Activated naive CD8-positive, alpha-beta T cell treated with anti-CD3 and anti-CD28 coated beads, Interleukin-2, amount 10 ng/mL, durations not matched to agents 7 days and 5 days (primary cell): ENCODE data around the gene MEGF9. TPM values are rescaled to one million over a fixed set of nuclear protein-coding genes. Genes with fewer than 3 reads are reported as not detected.
A peak's percentile ranks its signal among the peaks of the same experiment; 100 is the strongest.

Experiments
- ATAC-seq: fragments of 150-1000 bp; cut with Tn5 transposase; one replicate; pipeline ENCODE4 v1.10.0; 2021; ENCODE audit warnings: low read depth, moderate library complexity
- POLR2A ChIA-PET: fragments of 350-600 bp; sonication (Branson Sonifier 250); formaldehyde crosslinking; loops from one replicate; lab custom pipeline; 2021; ENCODE audit warnings: antibody characterized with exemption; lab: Charles Lee
- DNase-seq: peaks from one replicate; pipeline ENCODE4 v3.0.0; 2021
- H3K27ac Mint-ChIP-seq: one replicate; pipeline ENCODE4 v1.8.0; 2022; ENCODE audit warnings: mild to moderate bottlenecking, mixed read lengths
- H3K27me3 Mint-ChIP-seq: one replicate; pipeline ENCODE4 v1.8.0; 2022; ENCODE audit warnings: mild to moderate bottlenecking, moderate library complexity, mixed read lengths
- H3K36me3 Mint-ChIP-seq: one replicate; pipeline ENCODE4 v1.8.0; 2021; ENCODE audit warnings: mild to moderate bottlenecking, mixed read lengths
- H3K4me1 Mint-ChIP-seq: one replicate; pipeline ENCODE4 v1.8.0; 2021; ENCODE audit warnings: mixed read lengths
- H3K4me3 Mint-ChIP-seq: one replicate; pipeline ENCODE4 v1.8.0; 2022; ENCODE audit warnings: mild to moderate bottlenecking, moderate library complexity, mixed read lengths
- H3K9me3 Mint-ChIP-seq: one replicate; pipeline ENCODE4 v1.8.0; 2021; ENCODE audit warnings: mixed read lengths
- total RNA-seq, 2 experiments: library from RNA; stranded (reverse); gene quantifications; one replicate each; pipeline ENCODE4 v1.2.3, GENCODE V29; 2021

MEGF9 gene
- total RNA-seq, 2 experiments from 2014 or later, result 10.3 to 11.0 TPM

DNA sequence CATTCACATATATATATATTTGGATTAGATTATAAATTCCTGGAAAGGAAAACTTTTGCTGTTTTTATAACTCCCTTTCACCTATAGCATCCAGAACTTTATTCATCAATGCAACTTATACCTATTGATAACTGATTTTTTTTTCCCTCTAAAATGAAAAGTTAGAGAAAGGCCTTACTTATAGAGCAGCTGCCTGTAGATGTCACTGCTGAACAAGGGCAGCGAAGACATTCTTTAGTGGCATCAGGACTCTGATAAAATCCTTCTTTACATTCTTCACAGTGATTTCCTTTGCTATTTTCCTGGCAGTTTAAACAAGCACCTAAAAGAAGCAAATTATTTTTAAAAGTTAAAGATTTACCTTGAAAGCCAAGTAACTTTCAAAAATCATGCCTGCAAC is 102.1 kb downstream of the MEGF9 start:
- DNase-seq, result no peak
- Mint-ChIP-seq H3K36me3 (peaks cover 9% of the 10 kb centered on the region), H3K4me1 (peaks cover 2% of the 10 kb centered on the region), H3K9me3 (no peaks in the 10 kb centered on the region), H3K27me3 (no peaks in the 10 kb centered on the region), H3K27ac (no peak overlapping the region), H3K4me3 (no peak overlapping the region)
- POLR2A ChIA-PET, result interaction anchor here (0.6 kb wide), 1 partner anchor 278 kb away, joined by 3 read pairs; no protein-coding TSS in a partner anchor
- no peak for ATAC-seq

DNA sequence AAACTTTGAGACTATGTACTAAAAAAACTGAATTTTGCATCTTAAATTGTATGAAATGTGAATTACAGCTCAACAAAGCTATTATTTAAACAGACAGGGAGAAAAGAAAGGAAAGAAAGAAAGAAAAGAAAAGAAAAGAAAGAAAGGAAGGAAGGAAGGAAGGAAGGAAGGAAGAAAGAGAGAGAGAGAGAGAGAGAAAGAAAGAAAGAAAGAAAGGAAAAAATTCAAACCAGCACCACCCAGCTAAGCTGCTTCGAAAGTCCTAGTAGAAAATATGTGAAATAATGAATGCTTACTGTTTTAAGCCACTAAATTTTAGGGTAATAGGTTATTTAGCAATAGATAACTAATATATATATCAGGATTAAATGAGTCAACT is 102.6 kb downstream of the MEGF9 start:
- Mint-ChIP-seq H3K27me3 (no peaks in the 10 kb centered on the region), H3K4me1 (peaks cover 2% of the 10 kb centered on the region), H3K9me3 (no peaks in the 10 kb centered on the region), H3K36me3 (peaks cover 9% of the 10 kb centered on the region), H3K27ac (no peak overlapping the region), H3K4me3 (no peak overlapping the region)
- DNase-seq, result no peak
- POLR2A ChIA-PET, result interaction anchor here (0.6 kb wide), 1 partner anchor 279 kb away, joined by 3 read pairs; no protein-coding TSS in a partner anchor
- no peak for ATAC-seq

DNA sequence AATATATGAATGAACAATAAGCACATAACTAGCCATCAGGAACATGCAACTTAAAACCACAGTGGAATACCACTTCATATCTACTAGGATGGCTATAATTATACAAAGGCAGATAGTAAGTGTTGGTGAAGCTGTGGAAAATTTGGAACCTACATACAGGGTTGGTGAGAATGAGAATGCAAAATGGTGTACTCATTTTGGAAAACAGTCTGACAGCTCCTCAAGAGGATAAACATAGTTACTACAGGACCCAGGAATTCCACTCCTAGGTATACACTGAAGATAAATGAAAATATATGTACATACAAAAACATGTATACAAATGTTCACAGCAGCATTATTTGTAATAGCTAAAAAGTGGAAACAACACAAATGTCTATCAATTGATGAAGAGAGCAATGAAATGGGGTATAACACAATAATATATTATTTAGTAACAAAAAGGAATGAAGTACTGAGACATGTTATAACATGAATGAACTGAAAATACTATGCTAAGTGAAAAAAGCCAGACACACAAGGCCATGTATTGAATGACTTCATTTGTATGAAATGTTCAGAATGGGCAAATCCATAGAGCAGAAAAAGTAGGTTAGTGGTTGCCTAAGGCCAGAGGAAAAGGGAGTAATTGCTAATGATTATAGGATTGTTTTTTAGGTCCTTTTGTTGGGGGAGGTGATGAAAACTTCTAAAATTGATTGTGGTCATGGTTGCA is 103.1 kb downstream of the MEGF9 start:
- DNase-seq (no peak), ATAC-seq (no peak)
- H3K27me3 Mint-ChIP-seq, result no peaks in the 10 kb centered on the region
- no peak overlapping the region for H3K4me3 Mint-ChIP-seq
- H3K27ac Mint-ChIP-seq, result no peak overlapping the region
- H3K9me3 Mint-ChIP-seq, result no peaks in the 10 kb centered on the region
- peaks cover 2% of the 10 kb centered on the region for H3K4me1 Mint-ChIP-seq
- peaks cover 9% of the 10 kb centered on the region for H3K36me3 Mint-ChIP-seq
- POLR2A ChIA-PET, result no interaction called here

DNA sequence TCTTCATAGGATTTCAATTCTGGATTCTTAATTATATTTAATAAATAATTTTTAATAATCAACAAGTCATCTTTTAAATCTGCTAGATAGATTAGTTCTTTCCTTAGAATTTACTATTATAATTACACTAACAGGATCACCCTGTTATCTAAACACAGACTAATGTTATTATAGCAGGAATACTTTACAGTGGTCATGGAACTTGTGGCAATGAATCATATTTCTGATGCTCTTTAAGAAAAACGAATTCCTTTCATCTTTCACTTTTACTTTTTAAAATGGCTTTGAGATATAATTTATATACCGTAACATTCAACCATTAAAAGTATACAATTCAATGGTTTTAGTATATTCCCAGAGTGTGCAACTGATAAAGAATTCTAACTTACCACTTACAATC is 104.6 kb downstream of the MEGF9 start:
- no peak overlapping the region for H3K4me3 Mint-ChIP-seq
- no peaks in the 10 kb centered on the region for H3K9me3 Mint-ChIP-seq
- DNase-seq (no peak), ATAC-seq (no peak)
- H3K36me3 Mint-ChIP-seq, result peaks cover 13% of the 10 kb centered on the region
- H3K27ac Mint-ChIP-seq, result no peak overlapping the region
- POLR2A ChIA-PET, result no interaction called here
- peaks cover 2% of the 10 kb centered on the region for H3K4me1 Mint-ChIP-seq
- no peaks in the 10 kb centered on the region for H3K27me3 Mint-ChIP-seq

DNA sequence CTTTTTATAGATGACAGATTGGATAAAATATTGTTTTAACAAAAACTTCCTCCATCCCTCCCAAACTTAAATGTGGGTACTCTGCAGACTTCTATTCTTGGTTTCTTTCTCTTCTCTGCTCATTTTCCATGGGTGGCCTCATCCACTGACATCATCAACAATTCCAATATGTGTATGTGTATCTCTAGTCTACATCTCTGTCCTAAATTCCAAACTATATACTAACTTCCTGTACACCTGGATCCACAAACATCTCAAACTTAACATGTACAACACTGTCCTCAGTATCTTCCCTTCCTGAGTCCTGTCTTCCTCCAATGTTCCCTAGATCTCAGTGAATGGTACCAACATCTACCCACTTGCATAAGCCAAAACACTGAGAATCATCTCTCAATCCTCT is 105.8 kb downstream of the MEGF9 start:
- POLR2A ChIA-PET, result no interaction called here
- DNase-seq, result no peak
- H3K4me1 Mint-ChIP-seq, result peaks cover 2% of the 10 kb centered on the region
- H3K36me3 Mint-ChIP-seq, result peaks cover 15% of the 10 kb centered on the region
- no peak overlapping the region for H3K27ac Mint-ChIP-seq
- no peak for ATAC-seq
- H3K27me3 Mint-ChIP-seq, result no peaks in the 10 kb centered on the region
- H3K4me3 Mint-ChIP-seq, result no peak overlapping the region
- no peaks in the 10 kb centered on the region for H3K9me3 Mint-ChIP-seq

DNA sequence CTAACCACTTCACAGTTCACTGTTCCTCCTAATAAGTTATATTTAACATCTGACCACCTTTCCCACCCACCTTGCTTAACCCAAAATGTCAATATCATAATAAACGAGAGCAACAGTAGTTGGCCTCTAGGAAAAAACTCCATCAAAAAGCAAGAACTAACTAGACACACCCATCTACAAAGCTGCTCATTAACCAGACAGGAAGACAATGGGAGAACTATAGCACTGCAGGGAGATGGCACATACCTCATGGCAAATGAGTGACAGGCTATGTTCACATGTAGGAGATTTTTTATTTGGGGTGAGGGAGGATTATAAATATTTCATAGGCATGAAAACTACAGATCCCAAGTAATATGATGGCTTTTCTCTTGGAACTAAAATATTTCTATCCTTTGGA is 110.7 kb downstream of the MEGF9 start:
- DNase-seq, result no peak
- H3K4me1 Mint-ChIP-seq, result peaks cover 6% of the 10 kb centered on the region
- no peak overlapping the region for H3K27ac Mint-ChIP-seq
- no peaks in the 10 kb centered on the region for H3K9me3 Mint-ChIP-seq
- peaks cover 9% of the 10 kb centered on the region for H3K36me3 Mint-ChIP-seq
- H3K4me3 Mint-ChIP-seq, result no peak overlapping the region
- H3K27me3 Mint-ChIP-seq, result no peaks in the 10 kb centered on the region
- POLR2A ChIA-PET, result no interaction called here
- ATAC-seq, result no peak

DNA sequence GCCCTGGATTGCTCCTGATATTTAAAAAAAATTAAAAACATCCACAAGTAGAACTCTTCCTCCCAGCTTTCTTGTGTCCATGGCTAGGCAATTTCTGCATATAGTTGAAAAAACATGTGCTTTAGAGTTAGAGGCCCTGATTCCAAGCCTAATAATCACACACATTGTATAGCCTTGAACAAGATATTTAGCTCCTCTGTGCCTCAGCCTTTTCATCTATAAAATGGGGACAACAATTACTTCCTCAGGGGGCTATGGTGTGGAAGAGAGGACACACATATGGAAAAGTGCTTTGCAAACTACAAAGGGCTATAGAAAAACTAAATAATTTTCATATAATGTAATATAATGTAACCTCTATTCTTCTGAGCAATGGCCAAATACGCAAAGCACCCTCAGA is 111.3 kb downstream of the MEGF9 start:
- peaks cover 6% of the 10 kb centered on the region for H3K36me3 Mint-ChIP-seq
- no peaks in the 10 kb centered on the region for H3K9me3 Mint-ChIP-seq
- no peak overlapping the region for H3K4me3 Mint-ChIP-seq
- DNase-seq (no peak), ATAC-seq (no peak)
- no peak overlapping the region for H3K27ac Mint-ChIP-seq
- peaks cover 3% of the 10 kb centered on the region for H3K4me1 Mint-ChIP-seq
- POLR2A ChIA-PET, result no interaction called here
- no peaks in the 10 kb centered on the region for H3K27me3 Mint-ChIP-seq

DNA sequence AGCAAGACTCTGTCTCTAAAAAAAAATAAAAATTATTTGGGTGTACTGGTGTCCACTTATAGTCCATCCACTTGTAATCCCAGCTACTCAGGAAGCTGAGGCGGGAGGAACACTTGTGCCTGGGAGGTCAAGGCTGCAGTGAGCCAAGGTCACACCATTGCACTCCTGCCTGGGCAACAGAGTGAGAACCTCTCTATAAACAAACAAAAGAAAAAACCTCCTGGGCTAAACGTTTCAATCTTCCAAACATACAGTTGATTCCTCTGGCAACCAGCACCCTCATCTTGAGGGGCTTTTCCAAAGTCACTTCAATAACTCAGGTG is 120.4 kb downstream of the MEGF9 start:
- no peak overlapping the region for H3K27ac Mint-ChIP-seq
- H3K4me1 Mint-ChIP-seq, result peaks cover 1% of the 10 kb centered on the region
- H3K4me3 Mint-ChIP-seq, result no peak overlapping the region
- DNase-seq (no peak), ATAC-seq (no peak)
- H3K27me3 Mint-ChIP-seq, result peaks cover 9% of the 10 kb centered on the region
- POLR2A ChIA-PET, result no interaction called here
- no peaks in the 10 kb centered on the region for H3K36me3 Mint-ChIP-seq
- no peaks in the 10 kb centered on the region for H3K9me3 Mint-ChIP-seq

DNA sequence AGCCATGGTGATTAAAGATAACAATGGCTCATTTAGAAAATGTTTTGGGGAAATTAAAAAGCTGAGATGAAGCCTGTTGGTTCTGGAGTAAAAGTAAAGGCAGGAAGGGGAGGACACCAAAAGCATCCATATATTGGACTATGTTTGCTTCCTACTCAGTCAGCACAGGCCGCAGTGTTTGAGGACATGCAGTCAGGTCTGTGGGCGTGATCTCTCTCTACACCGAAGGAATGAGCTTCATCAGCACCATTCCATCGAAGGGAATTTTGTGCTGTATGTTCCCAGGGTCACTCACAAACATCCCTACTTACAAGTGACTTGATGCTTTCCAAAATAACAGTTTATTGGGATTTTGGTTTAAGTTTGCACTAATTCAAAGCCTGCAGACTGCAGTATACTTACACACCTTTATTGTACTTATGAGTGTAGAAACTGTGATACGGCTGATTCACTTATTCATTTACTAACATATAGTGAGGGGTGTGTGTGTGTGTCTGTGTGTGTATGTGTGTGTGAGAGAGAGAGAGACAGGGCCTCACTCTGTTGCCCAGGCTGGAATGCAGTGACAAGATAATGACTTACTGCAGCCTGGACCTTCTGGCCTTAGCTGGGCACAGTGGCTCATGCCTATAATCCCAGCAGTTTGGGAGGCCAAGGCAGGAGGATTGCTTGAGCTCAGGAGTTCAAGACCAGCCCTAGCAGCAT is 120.9 kb downstream of the MEGF9 start:
- Mint-ChIP-seq H3K27me3 (peaks cover 9% of the 10 kb centered on the region), H3K4me1 (no peaks in the 10 kb centered on the region), H3K4me3 (no peak overlapping the region), H3K36me3 (no peaks in the 10 kb centered on the region), H3K9me3 (no peaks in the 10 kb centered on the region), H3K27ac (no peak overlapping the region)
- ATAC-seq, result no peak
- no peak for DNase-seq
- POLR2A ChIA-PET, result no interaction called here

DNA sequence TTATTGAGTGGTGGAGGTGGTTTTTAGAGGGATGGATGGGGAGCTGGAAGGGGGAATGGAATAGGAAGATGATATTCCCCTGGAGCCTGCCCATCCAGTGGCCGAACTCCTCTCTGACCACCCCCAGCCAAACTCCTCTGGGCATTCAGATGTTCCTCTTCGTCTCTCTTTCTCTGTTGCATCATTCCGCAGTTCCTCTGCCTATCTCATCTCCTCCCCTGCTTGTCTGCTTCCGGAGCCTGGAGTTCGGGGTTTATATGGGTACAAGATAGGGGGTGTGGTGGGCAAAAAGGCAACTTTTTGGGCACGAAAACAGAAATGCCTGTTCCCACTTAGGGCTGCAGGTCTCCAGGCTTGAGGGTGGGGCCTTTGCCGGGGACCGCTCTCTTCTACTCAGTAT is 122.1 kb downstream of the MEGF9 start:
- Mint-ChIP-seq H3K27me3 (peaks cover 9% of the 10 kb centered on the region), H3K9me3 (no peaks in the 10 kb centered on the region), H3K4me3 (no peak overlapping the region), H3K27ac (no peak overlapping the region), H3K36me3 (no peaks in the 10 kb centered on the region), H3K4me1 (no peaks in the 10 kb centered on the region)
- POLR2A ChIA-PET, result no interaction called here
- DNase-seq (no peak), ATAC-seq (no peak)

DNA sequence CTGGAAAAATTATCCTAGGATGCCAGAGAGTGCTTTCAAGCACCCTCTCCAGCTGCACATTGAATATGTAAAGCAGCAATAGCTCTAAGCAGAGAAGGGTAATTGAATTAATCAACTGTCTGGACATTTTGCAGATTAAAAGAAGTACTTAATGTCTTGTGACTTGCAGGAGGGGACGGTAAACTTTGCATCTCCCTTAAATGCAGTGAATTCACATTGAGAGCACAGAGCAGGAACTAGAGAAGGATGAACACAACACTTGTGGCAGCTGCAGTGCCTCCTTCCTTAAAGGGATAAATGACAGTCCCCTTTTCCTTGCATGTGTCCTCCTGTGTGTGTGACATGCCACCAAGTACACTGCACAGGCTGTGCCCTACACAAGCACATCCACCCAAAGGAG is 126.9 kb downstream of the MEGF9 start:
- POLR2A ChIA-PET, result no interaction called here
- Mint-ChIP-seq H3K36me3 (peaks cover 1% of the 10 kb centered on the region), H3K4me1 (peaks cover 10% of the 10 kb centered on the region), H3K27ac (no peak overlapping the region), H3K9me3 (no peaks in the 10 kb centered on the region), H3K27me3 (peaks cover 10% of the 10 kb centered on the region), H3K4me3 (no peak overlapping the region)
- DNase-seq, result no peak
- no peak for ATAC-seq

DNA sequence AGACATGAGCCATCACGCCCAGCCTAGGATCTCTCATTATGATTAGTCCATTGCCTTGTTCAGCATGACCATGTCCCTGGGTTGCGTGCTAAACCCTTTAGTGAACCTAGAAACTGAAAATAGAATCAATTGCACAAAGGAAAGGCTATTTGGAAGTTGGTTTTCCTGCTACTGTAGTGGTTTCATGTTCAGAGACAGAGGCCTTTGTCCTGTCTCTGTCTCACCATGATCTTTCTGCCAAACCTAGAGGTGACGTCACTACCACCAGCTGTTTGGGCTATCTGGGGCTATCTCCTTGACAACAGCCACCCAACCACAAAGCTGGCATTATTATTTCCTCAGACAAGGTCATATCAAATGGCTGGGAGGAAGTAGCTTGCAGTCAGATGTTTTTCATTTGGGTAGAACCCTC is 130.3 kb downstream of the MEGF9 start:
- Mint-ChIP-seq H3K9me3 (peaks cover 3% of the 10 kb centered on the region), H3K27me3 (peaks cover 7% of the 10 kb centered on the region), H3K27ac (peak overlapping the region; percentile 15), H3K4me1 (peaks cover 15% of the 10 kb centered on the region), H3K4me3 (no peak overlapping the region), H3K36me3 (peaks cover 4% of the 10 kb centered on the region)
- no peak for ATAC-seq
- POLR2A ChIA-PET, result no interaction called here
- DNase-seq, result no peak

DNA sequence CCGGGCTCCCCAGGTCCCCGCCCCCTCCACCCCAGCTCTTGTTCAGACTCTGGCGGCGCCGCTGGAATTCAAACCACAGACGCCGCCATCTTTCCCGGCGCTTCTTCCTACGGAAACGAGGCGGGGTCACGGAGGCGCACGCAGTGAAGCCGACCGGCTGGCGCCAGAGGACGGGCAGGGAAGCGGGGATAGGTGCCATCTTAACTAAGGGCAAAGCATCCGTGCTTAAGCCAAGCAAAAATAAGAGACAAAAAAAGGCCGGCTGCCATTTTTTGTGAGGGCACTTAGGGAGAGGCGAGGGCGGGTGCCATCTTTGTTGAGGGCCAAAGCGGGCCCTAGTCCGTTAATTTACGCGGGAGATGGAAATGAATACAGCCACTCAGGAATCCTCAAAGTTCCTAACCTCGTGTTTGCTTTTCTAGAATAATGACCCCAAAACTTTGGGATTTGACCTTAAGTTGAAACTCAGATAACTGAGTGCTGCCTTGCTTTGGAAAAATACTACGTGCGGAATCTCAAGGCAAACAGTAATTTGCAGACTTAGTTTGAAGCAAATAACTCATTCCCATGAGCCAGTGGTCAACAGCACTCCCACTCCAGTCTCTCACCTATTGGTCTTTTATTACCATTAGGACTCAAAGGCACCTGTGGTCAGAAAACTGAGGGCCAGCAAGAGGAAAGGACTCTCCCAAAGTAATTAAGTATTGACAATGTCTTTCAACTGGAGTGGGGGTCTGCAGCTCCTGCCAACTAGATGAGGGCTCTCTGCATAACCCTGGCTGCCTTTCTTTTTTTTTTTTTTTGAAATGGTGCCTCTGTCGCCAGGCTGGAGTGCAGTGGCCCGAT is 134.0 kb downstream of the MEGF9 start, which contains the start of gene CDK5RAP2:
TSS of gene CDK5RAP2 (minus strand) at position 117 of the 846 bp plus-strand sequence. CDS start 189 bp downstream, outside the sequence.
- peak within 1 kb of the TSS; percentile 97 for H3K4me3 Mint-ChIP-seq
- H3K27me3 Mint-ChIP-seq, result no peaks in the 10 kb centered on the region
- POLR2A ChIA-PET, result interaction anchor here (0.6 kb wide), 1 partner anchor 354 kb away, joined by 3 read pairs; no protein-coding TSS in a partner anchor
- peaks cover 17% of the 10 kb centered on the region for H3K36me3 Mint-ChIP-seq
- H3K9me3 Mint-ChIP-seq, result peaks cover 3% of the 10 kb centered on the region
- ATAC-seq, result peak; percentile 99
- peak; percentile 87 for DNase-seq
- peak within 1 kb of the TSS; percentile 94 for H3K27ac Mint-ChIP-seq
- peaks cover 35% of the 10 kb centered on the region for H3K4me1 Mint-ChIP-seq
